Caco-2 (cell line): ENCODE results near the gene CALU. TPM values are rescaled to one million over a fixed set of nuclear protein-coding genes. Genes with fewer than 3 reads are reported as not detected.

Experiments
- BruUV-seq: library from RNA; stranded (reverse); fragments of 400-500 nt; replicated peaks from 2 replicates; lab custom pipeline; 2021; lab: Mats Ljungman, UMichigan
- CTCF ChIA-PET: fragments of 300-600 bp; sonication (Branson Sonifier 250); formaldehyde crosslinking; loops from one replicate; lab custom pipeline; 2022; ENCODE audit warnings: antibody characterized with exemption; lab: Charles Lee
- POLR2A ChIA-PET: fragments of 300-600 bp; sonication (Branson Sonifier 250); formaldehyde crosslinking; loops from one replicate; lab custom pipeline; 2022; ENCODE audit warnings: antibody characterized with exemption; lab: Charles Lee
- DNase-seq, 2 experiments: peaks; one replicate each; pipeline versions ENCODE4 v3.0.0 to v3.0.0-alpha.2; 2020 to 2022
- H3K27me3 ChIP-seq: replicated peaks from 2 replicates; pipeline ENCODE4 v1.6.0; 2011; ENCODE audit warnings: low read length; ENCODE audit not compliant: control insufficient read depth, insufficient read depth
- H3K36me3 ChIP-seq: 2 replicates; pipeline ENCODE4 v1.5.1; 2011; ENCODE audit warnings: low read length; ENCODE audit not compliant: control insufficient read depth, insufficient read depth
- H3K4me1 ChIP-seq: fragments of 250-450 bp; sonication (Bioruptor Pico); 2 replicates; pipeline ENCODE4 v1.5.1; 2020; ENCODE audit warnings: mild to moderate bottlenecking
- H3K4me3 ChIP-seq: 2 replicates; pipeline ENCODE4 v1.5.1; 2011; ENCODE audit warnings: low read depth, mild to moderate bottlenecking, control low read depth, low read length
- H3K9me3 ChIP-seq: fragments of 250-450 bp; sonication (Bioruptor Pico); 2 replicates; pipeline ENCODE4 v1.5.1; 2020; ENCODE audit warnings: mild to moderate bottlenecking, moderate library complexity
- H3K27ac Mint-ChIP-seq: one replicate; pipeline ENCODE4 v1.8.0; 2022; ENCODE audit warnings: mixed read lengths; ENCODE audit not compliant: unreplicated experiment
- H3K27me3 Mint-ChIP-seq: one replicate; pipeline ENCODE4 v1.8.0; 2022; ENCODE audit warnings: mixed read lengths; ENCODE audit not compliant: insufficient read depth, unreplicated experiment
- H3K36me3 Mint-ChIP-seq: one replicate; pipeline ENCODE4 v1.8.0; 2022; ENCODE audit warnings: mild to moderate bottlenecking, mixed read lengths; ENCODE audit not compliant: insufficient read depth, unreplicated experiment
- H3K4me1 Mint-ChIP-seq: one replicate; pipeline ENCODE4 v1.8.0; 2022; ENCODE audit warnings: low read depth, mixed read lengths; ENCODE audit not compliant: unreplicated experiment
- H3K4me3 Mint-ChIP-seq: one replicate; pipeline ENCODE4 v1.8.0; 2022; ENCODE audit warnings: mild to moderate bottlenecking, moderate library complexity, mixed read lengths; ENCODE audit not compliant: unreplicated experiment
- H3K9me3 Mint-ChIP-seq: one replicate; pipeline ENCODE4 v1.8.0; 2022; ENCODE audit warnings: mixed read lengths; ENCODE audit not compliant: unreplicated experiment
- CTCF ChIP-seq, 2 experiments: fragments of 200-600 bp in 1 of 2; IDR thresholded peaks; 1 replicate in 1 of 2; 2 replicates in 1 of 2; pipeline versions ENCODE4 v1.5.1 to v1.8.0; 2011 to 2022; ENCODE audit warnings: antibody characterized with exemption in 1 of 2, control low read depth in 1 of 2, inconsistent platforms in 1 of 2, low read depth in 1 of 2, low read length in 1 of 2, mild to moderate bottlenecking in 1 of 2, moderate library complexity in 1 of 2; ENCODE audit not compliant: insufficient read depth in 1 of 2, severe bottlenecking in 1 of 2, unreplicated experiment in 1 of 2
- intact Hi-C: fragments of 100-400 bp; cut with micrococcal nuclease; formaldehyde crosslinking; loops from one replicate; pipeline ENCODE4 v1.10.0; 2022; ENCODE audit not compliant: unreplicated experiment
- total RNA-seq: library from RNA; stranded (reverse); gene quantifications from 2 replicates; pipeline ENCODE4 v1.2.3, GENCODE V29; 2022

CALU gene
- total RNA-seq, 1 experiment from 2014 or later: 184 TPM

GRCh38 chr7:128792471-128793180 is 53.5 kb downstream of the CALU start:
- H3K36me3 ChIP-seq: no peaks in the 10 kb centered on the region
- H3K27me3 Mint-ChIP-seq: peaks cover 3% of the 10 kb centered on the region
- H3K4me3 ChIP-seq: no peak overlapping the region
- peak overlapping the region; percentile 85 for H3K4me3 Mint-ChIP-seq
- H3K4me1 Mint-ChIP-seq: no peaks in the 10 kb centered on the region
- no peaks in the 10 kb centered on the region for H3K36me3 Mint-ChIP-seq
- intact Hi-C loops: loop anchor here (5.0 kb wide), 2 partner anchors 40 to 90 kb away; partner anchors contain the start of gene FLNC
- H3K9me3 ChIP-seq: no peaks in the 10 kb centered on the region
- ChIA-PET POLR2A (no interaction called here), CTCF (no interaction called here)
- BruUV-seq: TSS peak; percentile 39
- peaks cover 1% of the 10 kb centered on the region for H3K27me3 ChIP-seq
- no peaks in the 10 kb centered on the region for H3K4me1 ChIP-seq
- no peak for TF ChIP-seq CTCF (IDR thresholded peaks at IDR 0.05; ENCODE audit: insufficient read depth in 1 of 2, low read depth in 1 of 2, low read length in 1 of 2, severe bottlenecking in 1 of 2, unreplicated experiment in 1 of 2)
- no peak overlapping the region for H3K27ac Mint-ChIP-seq
- DNase-seq: no peak
- H3K9me3 Mint-ChIP-seq: no peaks in the 10 kb centered on the region

GRCh38 chr7:128793181-128793547 is 54.0 kb downstream of the CALU start:
- Mint-ChIP-seq H3K4me1 (no peaks in the 10 kb centered on the region), H3K9me3 (no peaks in the 10 kb centered on the region), H3K4me3 (no peak overlapping the region), H3K27ac (no peak overlapping the region), H3K36me3 (no peaks in the 10 kb centered on the region), H3K27me3 (peaks cover 2% of the 10 kb centered on the region)
- Histone ChIP-seq H3K36me3 (no peaks in the 10 kb centered on the region), H3K27me3 (peaks cover 1% of the 10 kb centered on the region), H3K4me1 (no peaks in the 10 kb centered on the region), H3K4me3 (no peak overlapping the region), H3K9me3 (no peaks in the 10 kb centered on the region)
- no peak for TF ChIP-seq CTCF (IDR thresholded peaks at IDR 0.05; ENCODE audit: insufficient read depth in 1 of 2, low read depth in 1 of 2, low read length in 1 of 2, severe bottlenecking in 1 of 2, unreplicated experiment in 1 of 2)
- no TSS peak for BruUV-seq
- no peak for DNase-seq
- ChIA-PET POLR2A (no interaction called here), CTCF (no interaction called here)
- intact Hi-C loops: loop anchor here (5.0 kb wide), 2 partner anchors 39 to 89 kb away; partner anchors contain the start of gene FLNC

- Mint-ChIP-seq H3K36me3 (no peaks in the 10 kb centered on the region), H3K27ac (no peak overlapping the region), H3K4me1 (no peaks in the 10 kb centered on the region), H3K27me3 (peaks cover 2% of the 10 kb centered on the region), H3K9me3 (no peaks in the 10 kb centered on the region), H3K4me3 (no peak overlapping the region)
- no TSS peak for BruUV-seq
- no peak for DNase-seq
- no peaks in the 10 kb centered on the region for H3K4me1 ChIP-seq
- ChIA-PET POLR2A (no interaction called here), CTCF (no interaction called here)
- intact Hi-C loops: loop anchor here (5.0 kb wide), 2 partner anchors 38 to 88 kb away; partner anchors contain the start of gene FLNC
- H3K9me3 ChIP-seq: no peaks in the 10 kb centered on the region
- no peak for TF ChIP-seq CTCF (IDR thresholded peaks at IDR 0.05; ENCODE audit: insufficient read depth in 1 of 2, low read depth in 1 of 2, low read length in 1 of 2, severe bottlenecking in 1 of 2, unreplicated experiment in 1 of 2)
- no peak overlapping the region for H3K4me3 ChIP-seq
- H3K27me3 ChIP-seq: no peaks in the 10 kb centered on the region
- H3K36me3 ChIP-seq: no peaks in the 10 kb centered on the region
These were observed 54.9 kb downstream of the CALU start for GRCh38 chr7:128794020-128794419.
